Activated CD4-positive, CD25-positive, alpha-beta regulatory T cell treated with anti-CD3 and anti-CD28 coated beads, Interleukin-2, amount 50 U/mL, for 24 hours (primary cell): ENCODE results near the gene RAB8A.

Experiments
- ATAC-seq, 2 donors: fragments of 150-1000 bp; cut with Tn5 transposase; one replicate each; pipeline ENCODE4 v1.10.0; 2021; ENCODE audit warnings: mild to moderate bottlenecking in 1 of 2, moderate library complexity in 1 of 2

Gene RAB8A

DNA sequence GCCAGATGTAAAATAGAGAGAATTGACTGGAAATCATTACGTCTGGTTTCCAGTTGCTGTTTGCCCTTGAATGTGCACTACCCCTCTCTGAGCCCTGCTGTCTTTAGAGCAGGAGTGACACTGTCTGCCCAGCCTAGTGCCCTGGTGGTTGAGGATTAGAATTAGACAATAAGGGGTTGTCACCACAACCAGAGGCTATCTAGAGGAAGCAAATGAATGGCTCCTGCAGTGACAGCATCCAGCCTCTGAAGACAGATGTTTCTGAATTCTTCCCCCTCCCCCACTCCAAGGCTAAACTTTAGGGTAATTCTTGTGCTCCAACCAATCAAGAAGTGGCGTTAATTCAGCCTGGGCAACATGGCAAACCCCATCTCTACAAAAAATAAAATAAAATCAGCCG, 2.0 kb downstream of the RAB8A start:
- ATAC-seq, result no peak

DNA sequence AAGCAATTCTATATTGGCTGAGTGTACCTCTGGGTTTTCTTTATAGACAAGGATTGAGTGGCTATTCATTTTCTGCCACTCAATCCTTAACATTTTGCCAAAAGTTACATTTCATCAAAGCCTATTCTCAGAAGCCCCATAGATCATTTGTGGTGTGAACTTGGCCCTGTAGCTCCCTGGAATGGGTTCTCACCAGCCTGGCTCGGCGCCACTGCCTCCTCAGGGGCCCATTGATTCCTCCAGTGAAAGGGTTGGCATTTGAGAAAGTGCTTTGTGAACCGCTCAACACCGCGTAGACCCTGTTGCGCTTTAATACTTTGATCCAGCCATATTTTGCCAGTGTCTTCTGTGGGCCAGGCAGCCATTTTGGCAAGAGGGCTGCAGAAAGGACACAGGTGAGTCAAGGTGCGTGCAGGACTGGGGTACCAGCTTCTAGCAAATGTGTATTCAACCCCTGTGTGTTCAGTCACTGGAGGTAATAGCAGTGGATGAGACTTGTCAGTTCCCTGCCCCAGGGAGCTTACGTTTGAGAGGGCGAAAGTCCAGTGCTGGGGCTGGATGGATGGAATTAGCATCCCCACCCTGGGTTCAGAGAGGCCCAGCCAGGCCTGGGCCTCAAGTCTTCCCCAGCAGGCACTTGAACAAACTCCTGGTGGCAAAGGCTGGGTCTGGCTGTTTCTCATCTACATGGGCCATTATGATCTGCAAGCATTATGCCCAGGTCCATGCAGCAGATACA, 3.8 kb downstream of the RAB8A start:
- no peak for ATAC-seq

DNA sequence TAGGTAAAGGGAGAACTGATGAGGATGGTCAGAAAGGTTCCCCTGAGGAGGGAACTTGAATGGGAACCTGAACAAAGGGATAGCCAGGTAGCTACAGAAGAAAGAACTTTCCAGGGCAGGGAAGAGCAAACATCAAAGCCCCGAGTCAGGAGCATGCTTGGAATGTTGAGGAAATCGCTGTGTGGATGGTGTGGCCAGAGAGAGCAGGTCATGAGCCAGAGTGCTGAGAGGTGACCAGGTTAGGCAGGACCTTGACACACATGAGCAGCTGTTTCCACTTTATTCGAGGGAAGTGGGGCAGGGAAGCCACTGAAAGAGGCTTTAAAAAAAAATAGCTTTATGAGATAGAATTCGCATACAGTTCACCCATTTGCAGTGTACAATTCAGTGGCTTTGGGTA, 4.4 kb downstream of the RAB8A start:
- ATAC-seq, result no peak

- ATAC-seq, result no peak
These were observed 5.9 kb downstream of the RAB8A start for GRCh38 chr19:16117594-16118033.

GRCh38 chr19:16118489-16119033, 6.9 kb downstream of the RAB8A start:
- peak; percentile 70 to 76 for ATAC-seq

DNA sequence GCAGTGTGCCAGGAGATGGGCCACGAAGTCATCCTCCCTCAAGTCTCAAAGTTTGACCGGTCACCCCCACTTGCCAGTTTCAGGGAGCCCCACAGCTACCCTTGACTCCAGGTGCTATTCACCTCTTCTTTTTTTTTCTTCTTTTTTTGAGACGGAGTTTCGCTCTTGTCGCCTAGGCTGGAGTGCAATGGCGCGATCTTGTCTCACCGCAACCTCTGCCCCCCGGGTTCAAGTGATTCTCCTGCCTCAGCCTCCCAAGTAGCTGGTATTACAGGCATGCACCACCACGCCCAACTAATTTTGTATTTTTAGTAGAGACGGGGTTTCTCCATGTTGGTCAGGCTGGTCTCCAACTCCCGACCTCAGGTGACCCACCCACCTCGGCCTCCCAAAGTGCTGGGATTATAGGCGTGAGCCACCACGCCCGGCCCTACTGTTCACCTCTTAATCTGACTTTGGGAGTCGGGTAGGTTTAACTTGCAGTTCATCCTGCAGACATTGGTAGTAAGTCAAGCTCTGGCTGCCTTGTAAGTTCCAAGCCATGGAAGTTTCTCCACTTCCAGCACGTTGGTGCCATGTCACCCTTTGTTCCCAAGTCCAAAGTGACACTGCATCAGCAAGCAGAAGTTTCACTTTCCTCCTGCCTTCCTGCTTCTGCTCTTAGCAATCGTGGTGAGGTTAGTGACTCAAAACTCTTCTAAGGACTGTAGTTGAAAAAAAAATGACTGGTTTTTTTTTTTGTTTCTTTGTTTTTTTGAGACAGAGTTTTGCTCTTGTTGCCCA, 7.6 kb downstream of the RAB8A start:
- peak; percentile 75 to 79 for ATAC-seq

DNA sequence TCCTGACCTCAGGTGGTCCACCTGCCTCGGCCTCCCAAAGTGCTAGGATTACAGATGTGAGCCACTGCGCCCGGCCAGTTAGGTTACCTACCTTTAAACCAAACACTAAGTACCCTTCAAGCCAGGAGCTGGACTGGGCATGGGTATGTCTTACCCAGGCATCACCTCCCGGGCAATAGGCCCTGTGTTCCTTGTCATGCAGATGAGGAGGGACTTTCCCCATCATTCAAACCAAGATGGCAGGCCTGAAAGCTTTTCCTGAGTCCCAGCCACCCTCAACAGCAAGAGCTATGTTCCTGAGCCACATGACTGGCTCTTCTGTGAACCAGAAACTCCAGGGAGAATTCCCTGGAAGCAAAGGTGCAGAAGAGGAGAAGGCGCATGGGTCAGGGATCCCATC, 9.5 kb downstream of the RAB8A start:
- no peak for ATAC-seq

- ATAC-seq, result no peak
These were observed 10.3 kb downstream of the RAB8A start for GRCh38 chr19:16121967-16122366.

DNA sequence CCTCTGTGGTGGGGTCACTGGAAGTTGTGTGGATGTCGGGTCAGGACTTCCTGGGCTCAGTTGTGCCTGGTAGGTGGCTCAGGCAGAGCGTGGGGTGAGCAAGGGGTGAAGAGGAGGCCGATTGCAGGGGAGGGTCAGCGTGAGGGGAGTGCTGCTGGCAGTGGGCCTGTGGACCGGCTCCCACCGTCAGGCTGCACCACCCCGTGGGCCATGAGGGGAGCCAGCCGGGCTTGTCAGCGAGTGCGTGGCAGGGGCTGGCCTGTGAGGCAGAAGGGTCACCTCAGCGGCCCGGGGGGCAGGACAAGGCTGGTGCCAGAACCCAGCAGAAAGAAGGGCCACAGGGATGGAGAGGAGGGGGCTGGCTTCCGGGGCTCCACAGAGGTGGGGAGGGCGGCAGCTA, 13.3 kb downstream of the RAB8A start:
- no peak for ATAC-seq

GRCh38 chr19:16125737-16126495, 14.2 kb downstream of the RAB8A start:
- ATAC-seq, result no peak

- ATAC-seq, result no peak
These were observed 15.4 kb downstream of the RAB8A start for GRCh38 chr19:16127080-16127479.

GRCh38 chr19:16127776-16128371, 16.2 kb downstream of the RAB8A start:
- no peak for ATAC-seq

- no peak for ATAC-seq
These were observed 20.0 kb downstream of the RAB8A start for GRCh38 chr19:16131648-16132047.

DNA sequence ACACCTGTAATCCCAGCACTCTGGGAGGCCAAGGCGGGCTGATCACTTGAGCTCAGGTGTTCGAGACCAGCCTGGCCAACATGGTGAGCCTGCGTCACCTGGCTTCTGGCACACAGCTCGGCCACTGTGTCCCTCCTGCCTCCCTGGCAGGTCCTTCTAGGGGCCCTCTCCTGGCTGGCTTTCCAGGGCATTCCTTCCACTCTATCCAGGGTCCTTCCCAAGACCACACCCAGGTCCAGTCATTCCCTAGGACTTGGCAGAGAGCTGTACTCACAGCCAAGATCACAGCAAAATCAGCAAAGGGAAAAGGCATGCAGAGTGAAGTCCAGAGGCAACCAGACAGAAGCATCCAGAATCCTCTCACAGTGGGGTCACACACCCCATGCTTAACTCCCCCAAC, 22.1 kb downstream of the RAB8A start:
- ATAC-seq, result no peak

DNA sequence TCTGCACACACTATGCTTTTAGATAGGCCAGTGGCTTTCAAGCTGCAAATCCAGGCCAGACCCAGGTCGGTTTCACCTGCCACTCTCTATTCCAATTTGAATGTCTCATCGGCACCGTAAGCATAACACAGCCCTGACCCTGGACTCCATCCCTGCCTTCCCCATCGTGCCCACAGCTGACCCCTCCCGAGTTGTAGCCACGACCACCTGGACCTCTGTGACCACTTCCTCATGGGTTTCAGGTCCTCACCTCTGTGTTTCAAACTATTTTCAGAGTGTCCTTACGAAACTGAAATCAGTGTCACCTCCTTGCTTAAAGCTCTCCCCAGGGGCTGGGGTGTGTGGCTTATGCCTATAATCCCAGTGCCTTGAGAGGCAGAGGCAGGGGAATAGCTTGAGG, 22.8 kb downstream of the RAB8A start:
- no peak for ATAC-seq

DNA sequence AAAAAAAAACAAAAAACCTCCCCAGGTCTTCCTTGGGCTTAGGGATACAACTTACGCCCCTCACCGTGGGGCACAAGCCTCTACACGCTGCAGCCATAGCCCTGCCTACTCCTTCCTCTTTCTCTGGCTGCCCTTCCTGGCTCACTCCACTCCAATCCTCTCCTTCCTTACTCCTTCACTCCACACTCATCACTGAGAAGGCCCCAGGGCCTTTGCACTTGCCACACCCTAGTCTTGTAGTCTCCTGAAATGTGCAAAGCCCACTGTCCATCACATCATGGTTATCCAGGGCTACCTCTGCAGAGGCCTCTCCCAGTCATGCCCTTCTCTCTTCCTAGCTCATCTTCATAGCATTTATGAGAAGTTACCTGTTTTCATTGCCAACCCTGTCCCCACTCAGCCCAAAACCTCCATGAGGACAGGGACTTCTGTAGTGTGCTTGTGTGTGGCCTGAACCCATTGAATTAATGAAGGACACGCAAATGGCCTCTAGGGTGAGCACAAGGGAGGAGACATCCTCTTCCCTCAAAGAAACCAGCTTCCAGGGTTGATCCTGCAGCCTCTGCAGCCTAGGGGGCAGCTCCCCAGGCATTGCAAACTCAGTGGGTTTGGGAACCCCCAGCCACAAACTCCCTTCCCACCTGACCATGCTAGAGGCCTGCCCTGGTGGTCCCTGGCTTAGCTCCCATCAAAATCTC, 23.9 kb downstream of the RAB8A start:
- no peak for ATAC-seq

DNA sequence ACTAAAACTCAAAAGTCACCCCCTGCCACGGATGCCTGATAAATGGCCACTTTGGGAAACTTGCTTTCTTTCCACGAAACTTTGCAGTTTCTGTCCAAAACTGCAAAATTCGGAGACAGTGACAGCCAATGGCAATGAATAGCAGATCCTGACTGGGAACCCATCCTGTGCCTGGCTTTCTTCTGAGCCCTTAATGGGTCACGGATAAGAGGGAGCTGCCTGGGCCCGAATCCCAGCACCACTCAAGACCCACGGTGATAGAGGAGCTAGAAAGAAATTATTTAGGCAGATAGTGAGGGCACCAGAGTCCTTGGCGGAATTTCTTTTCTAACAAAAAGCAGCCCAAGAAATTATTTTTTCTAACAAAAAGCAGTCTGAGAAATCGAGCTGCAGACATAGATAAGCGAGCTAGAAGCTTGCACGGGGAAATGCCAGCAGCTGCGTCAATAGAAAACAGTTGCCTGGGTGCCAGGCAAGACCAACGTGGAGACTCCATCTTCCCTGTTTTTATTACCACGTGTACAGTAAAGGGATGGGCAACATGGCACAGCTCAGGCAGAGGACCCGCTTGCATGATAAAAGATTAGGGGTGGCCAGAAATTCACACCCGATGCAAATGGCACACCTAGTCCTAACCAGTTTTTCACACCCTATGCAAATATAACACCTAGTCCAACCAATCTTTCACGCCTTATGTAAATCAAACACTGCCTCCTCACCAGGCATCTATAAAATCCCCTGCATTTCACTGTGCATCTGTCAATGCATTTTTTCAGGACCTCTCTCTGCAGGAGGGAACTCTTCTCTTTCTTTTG, 24.7 kb downstream of the RAB8A start:
- no peak for ATAC-seq

DNA sequence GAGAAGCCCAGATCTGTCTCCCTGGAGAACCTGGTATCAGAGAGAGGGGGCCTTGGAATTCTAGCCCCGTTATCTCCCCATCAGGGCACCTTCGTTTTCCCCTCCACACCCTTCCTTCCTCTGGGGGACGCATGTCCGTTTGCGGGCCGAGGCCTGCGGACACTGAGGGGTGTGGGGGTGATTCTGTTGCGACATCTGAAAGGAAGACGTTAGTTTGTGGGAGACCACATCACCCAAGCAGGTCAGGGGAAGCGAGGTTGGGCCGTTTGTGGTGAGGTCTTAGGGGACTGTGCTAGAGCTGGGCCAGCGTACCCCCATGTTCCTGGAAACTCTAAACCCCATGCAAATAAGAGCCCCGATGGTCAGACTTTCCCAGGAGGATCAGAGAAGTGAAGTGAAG, 28.1 kb downstream of the RAB8A start:
- no peak for ATAC-seq

GRCh38 chr19:16141043-16141442, 29.4 kb downstream of the RAB8A start:
- no peak for ATAC-seq

- no peak for ATAC-seq
These were observed 30.4 kb downstream of the RAB8A start for GRCh38 chr19:16142032-16142580.
